ENCODE measurements around the gene ZNF407. TPM values are rescaled to one million over a fixed set of nuclear protein-coding genes. Genes with fewer than 3 reads are reported as not detected.

Gene ZNF407
- total and polyA plus RNA-seq, 4 donors = 2.8 to 34.9 (median 9.5) TPM

DNA sequence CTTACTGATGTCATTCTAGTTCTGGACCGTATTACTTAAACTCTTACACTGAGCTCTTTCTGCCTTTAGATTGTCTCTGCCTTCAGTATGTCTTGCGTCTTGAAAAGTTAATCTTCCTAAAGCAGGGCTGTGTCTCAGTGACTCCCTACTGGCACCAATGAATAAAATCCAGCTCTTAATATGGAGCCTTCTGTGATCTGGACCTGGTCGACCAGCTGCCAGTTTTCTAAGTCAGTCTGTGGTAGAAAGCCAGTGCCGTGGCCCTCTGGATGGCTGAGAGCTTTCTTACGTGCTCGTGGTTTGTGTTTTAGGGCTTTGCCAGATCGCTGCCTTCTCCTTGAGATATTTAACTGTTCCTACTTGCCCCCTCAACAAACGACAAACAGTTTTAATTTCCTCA, 26.8 kb downstream of the ZNF407 start:
- Histone ChIP-seq H3K27me3 (ENCODE audit: control insufficient read depth in 3 of 3, insufficient read depth in 3 of 3, low read length in 2 of 3) (no peaks in the 10 kb centered on the region), H3K36me3 (ENCODE audit: control insufficient read depth in 4 of 4, insufficient read depth in 4 of 4, low read length in 4 of 4) (no peaks in the 10 kb centered on the region), H3K27ac (ENCODE audit: low read depth in 1 of 2, low read length in 1 of 2) (no peak overlapping the region), H3K4me1 (ENCODE audit: control insufficient read depth in 5 of 5, insufficient read depth in 5 of 5, low read length in 5 of 5) (peaks cover 0 to 2% (median 0%) of the 10 kb centered on the region in 5 donors), H3K4me3 (no peak overlapping the region), H3K9ac (ENCODE audit: insufficient read depth in 1 of 2, low read length in 2 of 2) (no peak overlapping the region), H3K9me3 (ENCODE audit: control insufficient read depth in 4 of 4, insufficient read depth in 3 of 4, low read length in 3 of 4) (no peaks in the 10 kb centered on the region)
- ATAC-seq (ENCODE audit: insufficient read depth, low FRiP score) (no peak), DNase-seq (no peak)
- 88 to 89% methylated on average over 8 of the region's 8 CpGs for WGBS, 2 donors
- TF ChIP-seq, protein P1, sequence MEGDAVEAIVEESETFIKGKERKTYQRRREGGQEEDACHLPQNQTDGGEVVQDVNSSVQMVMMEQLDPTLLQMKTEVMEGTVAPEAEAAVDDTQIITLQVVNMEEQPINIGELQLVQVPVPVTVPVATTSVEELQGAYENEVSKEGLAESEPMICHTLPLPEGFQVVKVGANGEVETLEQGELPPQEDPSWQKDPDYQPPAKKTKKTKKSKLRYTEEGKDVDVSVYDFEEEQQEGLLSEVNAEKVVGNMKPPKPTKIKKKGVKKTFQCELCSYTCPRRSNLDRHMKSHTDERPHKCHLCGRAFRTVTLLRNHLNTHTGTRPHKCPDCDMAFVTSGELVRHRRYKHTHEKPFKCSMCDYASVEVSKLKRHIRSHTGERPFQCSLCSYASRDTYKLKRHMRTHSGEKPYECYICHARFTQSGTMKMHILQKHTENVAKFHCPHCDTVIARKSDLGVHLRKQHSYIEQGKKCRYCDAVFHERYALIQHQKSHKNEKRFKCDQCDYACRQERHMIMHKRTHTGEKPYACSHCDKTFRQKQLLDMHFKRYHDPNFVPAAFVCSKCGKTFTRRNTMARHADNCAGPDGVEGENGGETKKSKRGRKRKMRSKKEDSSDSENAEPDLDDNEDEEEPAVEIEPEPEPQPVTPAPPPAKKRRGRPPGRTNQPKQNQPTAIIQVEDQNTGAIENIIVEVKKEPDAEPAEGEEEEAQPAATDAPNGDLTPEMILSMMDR (IDR thresholded peaks at IDR 0.05; ENCODE audit: control extremely low read depth, extremely low read depth) = no peak

DNA sequence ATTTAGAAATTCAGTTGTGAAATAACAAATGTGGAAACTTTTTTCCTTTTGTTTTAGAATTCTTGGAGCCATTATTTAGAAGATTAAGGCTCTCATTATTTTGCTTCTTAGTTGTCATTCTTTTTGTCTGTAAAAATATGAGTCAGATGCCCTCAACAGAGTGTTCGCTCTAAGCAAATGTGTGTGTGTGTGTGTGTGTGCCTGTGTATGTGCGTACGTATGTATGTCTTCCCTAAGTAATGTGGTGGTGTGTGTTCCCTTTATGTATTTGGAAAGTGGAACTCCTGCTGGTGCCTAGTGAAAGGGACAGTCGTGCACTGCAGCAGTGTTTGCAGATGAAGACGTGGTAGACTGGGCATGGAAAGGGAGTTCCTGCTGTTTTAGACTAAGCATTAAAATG, 27.5 kb downstream of the ZNF407 start:
- H3K4me3 ChIP-seq = no peak overlapping the region
- no peak overlapping the region for H3K27ac ChIP-seq (ENCODE audit: low read depth in 1 of 2, low read length in 1 of 2)
- ATAC-seq (ENCODE audit: insufficient read depth, low FRiP score) (no peak), DNase-seq (no peak)
- TF ChIP-seq, protein P1 (IDR thresholded peaks at IDR 0.05; ENCODE audit: control extremely low read depth, extremely low read depth) = no peak
- H3K9ac ChIP-seq (ENCODE audit: insufficient read depth in 1 of 2, low read length in 2 of 2) = no peak overlapping the region
- peaks cover 0 to 2% (median 0%) of the 10 kb centered on the region in 5 donors for H3K4me1 ChIP-seq (ENCODE audit: control insufficient read depth in 5 of 5, insufficient read depth in 5 of 5, low read length in 5 of 5)
- H3K9me3 ChIP-seq (ENCODE audit: control insufficient read depth in 4 of 4, insufficient read depth in 3 of 4, low read length in 3 of 4) = no peaks in the 10 kb centered on the region
- no peaks in the 10 kb centered on the region for H3K36me3 ChIP-seq (ENCODE audit: control insufficient read depth in 4 of 4, insufficient read depth in 4 of 4, low read length in 4 of 4)
- WGBS, 2 donors = 87 to 90% methylated on average over 5 of the region's 5 CpGs
- no peaks in the 10 kb centered on the region for H3K27me3 ChIP-seq (ENCODE audit: control insufficient read depth in 3 of 3, insufficient read depth in 3 of 3, low read length in 2 of 3)

DNA sequence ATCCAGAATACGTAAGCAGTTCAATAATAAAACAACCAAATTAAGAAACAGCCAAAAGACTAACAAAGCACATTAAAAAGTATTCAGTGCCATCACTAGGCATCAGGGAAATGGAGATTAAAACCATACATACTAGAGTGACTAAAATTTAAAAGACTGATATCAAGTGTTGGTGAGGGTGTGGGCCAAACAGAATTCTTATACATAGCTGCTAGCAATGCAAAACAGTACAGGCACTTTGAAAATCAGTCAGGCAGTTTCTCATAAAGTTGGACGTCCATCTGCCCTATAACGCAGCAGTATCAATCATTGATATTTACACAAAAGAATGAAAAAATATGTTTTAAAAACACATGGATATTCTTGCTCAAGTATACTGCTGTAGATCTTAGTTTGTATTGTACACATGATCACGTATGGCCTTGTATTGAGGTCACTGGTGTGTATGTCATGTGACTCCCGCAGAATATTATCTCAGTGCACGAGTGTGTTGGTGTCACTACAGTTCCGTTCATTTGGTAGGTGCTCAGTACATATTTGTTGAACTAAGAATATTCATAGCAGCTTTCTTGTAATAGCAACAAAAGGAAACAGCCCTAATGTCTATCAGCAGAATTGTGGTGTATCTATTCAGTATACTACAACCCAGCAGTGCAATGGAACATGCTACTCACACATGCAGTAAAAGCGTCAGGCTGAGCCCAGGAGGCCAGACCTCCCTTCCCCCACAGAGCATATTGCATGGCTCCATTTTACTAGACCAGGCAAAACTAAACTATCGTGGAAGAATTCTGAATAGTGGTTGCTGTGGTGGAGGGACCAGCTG, 28.6 kb downstream of the ZNF407 start:
- Histone ChIP-seq H3K4me3 (no peak overlapping the region), H3K4me1 (ENCODE audit: control insufficient read depth in 5 of 5, insufficient read depth in 5 of 5, low read length in 5 of 5) (peaks cover 0 to 2% (median 0%) of the 10 kb centered on the region in 5 donors), H3K9me3 (ENCODE audit: control insufficient read depth in 4 of 4, insufficient read depth in 3 of 4, low read length in 3 of 4) (no peaks in the 10 kb centered on the region), H3K36me3 (ENCODE audit: control insufficient read depth in 4 of 4, insufficient read depth in 4 of 4, low read length in 4 of 4) (peaks cover 0 to 3% (median 0%) of the 10 kb centered on the region in 4 donors), H3K9ac (ENCODE audit: insufficient read depth in 1 of 2, low read length in 2 of 2) (no peak overlapping the region), H3K27ac (ENCODE audit: low read depth in 1 of 2, low read length in 1 of 2) (no peak overlapping the region), H3K27me3 (ENCODE audit: control insufficient read depth in 3 of 3, insufficient read depth in 3 of 3, low read length in 2 of 3) (no peaks in the 10 kb centered on the region)
- TF ChIP-seq, protein P1 (IDR thresholded peaks at IDR 0.05; ENCODE audit: control extremely low read depth, extremely low read depth) = no peak
- no peak for DNase-seq
- ATAC-seq (ENCODE audit: insufficient read depth, low FRiP score) = no peak
- 84 to 89% methylated on average over 9 of the region's 9 CpGs for WGBS, 2 donors
